ENCODE results near the gene ATOH1. TPM values are rescaled to one million over a fixed set of nuclear protein-coding genes. Genes with fewer than 3 reads are reported as not detected.

The ATOH1 gene
- total and polyA plus RNA-seq, 2 experiments from 2014 or later = 0.24 to 0.69 TPM

DNA sequence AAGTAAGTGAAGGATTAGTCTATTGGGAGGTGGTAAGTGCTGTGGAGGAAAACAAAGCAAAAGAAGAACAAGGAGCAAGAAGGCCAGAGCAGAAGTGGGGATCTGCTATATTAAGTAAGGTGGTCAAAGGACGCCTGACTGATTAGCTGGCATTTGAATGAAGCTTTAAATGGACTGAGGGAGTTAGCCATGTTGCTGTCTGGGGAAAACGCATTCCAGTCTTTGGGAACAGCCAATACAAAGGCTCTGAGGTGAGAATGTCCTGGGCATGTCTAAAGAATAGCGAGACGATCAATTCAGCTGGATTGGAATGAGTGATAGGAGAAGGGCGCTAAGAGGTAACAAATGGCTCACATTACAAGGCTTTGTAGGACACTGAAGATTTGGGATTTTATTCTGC lies 48.5 kb upstream of the ATOH1 start:
- H3K4me1 Mint-ChIP-seq = peaks cover 16% of the 10 kb centered on the region
- H3K27me3 ChIP-seq (ENCODE audit: insufficient read depth) = no peaks in the 10 kb centered on the region
- no peak overlapping the region for H3K4me3 Mint-ChIP-seq
- DNase-seq (ENCODE audit: low spot score) (peak; percentile 24), ATAC-seq (no peak; the same call in 2 of the 3 replicates)
- H3K4me2 ChIP-seq = no peak overlapping the region
- no peaks in the 10 kb centered on the region for H3K36me3 Mint-ChIP-seq (ENCODE audit: low read depth)
- H3K79me2 ChIP-seq (replicated peaks; ENCODE audit: insufficient read depth) = no peaks in the 10 kb centered on the region
- no peak overlapping the region for H3K27ac ChIP-seq (ENCODE audit: low read depth)
- peaks cover 6% of the 10 kb centered on the region for H3K27me3 Mint-ChIP-seq (ENCODE audit: insufficient read depth, low read depth, poor library complexity)
- H4K20me1 ChIP-seq (replicated peaks; ENCODE audit: insufficient read depth) = no peaks in the 10 kb centered on the region
- peaks cover 17% of the 10 kb centered on the region for H3K4me1 ChIP-seq (ENCODE audit: insufficient read depth)
- TF ChIP-seq EZH2phosphoT487 (IDR thresholded peaks at IDR 0.05; ENCODE audit: unreplicated experiment) (no peak), EZH2 (IDR thresholded peaks at IDR 0.05; ENCODE audit: low read depth, unreplicated experiment) (no peak), JUNB (IDR thresholded peaks at IDR 0.05; ENCODE audit: unreplicated experiment) (no peak), STAT1 (IDR thresholded peaks at IDR 0.05; ENCODE audit: unreplicated experiment) (no peak), ZNF114 (CRISPR knock-in tag; IDR thresholded peaks at IDR 0.05) (no peak)
- H3K4me3 ChIP-seq = no peak overlapping the region
- H3K36me3 ChIP-seq (ENCODE audit: insufficient read depth) = no peaks in the 10 kb centered on the region
- no peaks in the 10 kb centered on the region for H3K9me3 Mint-ChIP-seq
- H3K9me2 ChIP-seq (ENCODE audit: insufficient read depth) = no peaks in the 10 kb centered on the region
- no peaks in the 10 kb centered on the region for H3F3A ChIP-seq (replicated peaks; ENCODE audit: low read depth)
- H2AFZ ChIP-seq = no peak overlapping the region
- H3K27ac Mint-ChIP-seq = no peak overlapping the region

DNA sequence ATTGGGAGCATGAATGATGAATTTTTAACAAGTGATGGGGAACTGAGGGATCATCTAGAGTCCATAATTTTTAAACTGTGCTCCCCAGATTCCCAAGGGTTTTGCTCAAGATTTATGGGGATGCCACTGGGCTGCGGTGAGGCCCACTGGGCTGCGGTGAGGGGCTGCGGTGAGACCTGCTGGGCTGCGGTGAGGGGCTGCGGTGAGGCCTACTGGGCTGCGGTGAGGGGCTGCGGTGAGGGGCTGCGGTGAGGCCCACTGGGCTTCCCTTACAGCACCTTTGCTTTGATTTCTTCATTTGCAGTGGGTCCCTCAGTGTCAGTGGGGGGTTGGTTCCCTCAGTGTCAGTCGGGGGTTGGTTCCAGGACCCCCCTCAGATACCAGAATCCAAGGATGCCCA lies 47.4 kb upstream of the ATOH1 start:
- H3K4me1 ChIP-seq (ENCODE audit: insufficient read depth) = peaks cover 23% of the 10 kb centered on the region
- H3K4me2 ChIP-seq = no peak overlapping the region
- no peaks in the 10 kb centered on the region for H3K9me3 Mint-ChIP-seq
- H2AFZ ChIP-seq = no peak overlapping the region
- H3K79me2 ChIP-seq (replicated peaks; ENCODE audit: insufficient read depth) = no peaks in the 10 kb centered on the region
- ATAC-seq (no peak), DNase-seq (ENCODE audit: low spot score) (no peak)
- H3K27me3 Mint-ChIP-seq (ENCODE audit: insufficient read depth, low read depth, poor library complexity) = peaks cover 6% of the 10 kb centered on the region
- no peaks in the 10 kb centered on the region for H3K36me3 ChIP-seq (ENCODE audit: insufficient read depth)
- no peaks in the 10 kb centered on the region for H3K27me3 ChIP-seq (ENCODE audit: insufficient read depth)
- no peak overlapping the region for H3K4me3 Mint-ChIP-seq
- 0 out of 2 replicates have a peak, but pooled peaks cover 4% of the 10 kb centered on the region for H3K9me2 ChIP-seq (ENCODE audit: insufficient read depth)
- H4K20me1 ChIP-seq (replicated peaks; ENCODE audit: insufficient read depth) = no peaks in the 10 kb centered on the region
- no peak overlapping the region for H3K27ac Mint-ChIP-seq
- H3F3A ChIP-seq (replicated peaks; ENCODE audit: low read depth) = no peaks in the 10 kb centered on the region
- H3K27ac ChIP-seq (ENCODE audit: low read depth) = no peak overlapping the region
- no peak overlapping the region for H3K4me3 ChIP-seq
- peaks cover 16% of the 10 kb centered on the region for H3K4me1 Mint-ChIP-seq
- H3K36me3 Mint-ChIP-seq (ENCODE audit: low read depth) = no peaks in the 10 kb centered on the region
- TF ChIP-seq EZH2phosphoT487 (IDR thresholded peaks at IDR 0.05; ENCODE audit: unreplicated experiment) (no peak), ZNF462 (CRISPR knock-in tag; IDR thresholded peaks at IDR 0.05) (no peak), POLR2AphosphoS5 (IDR thresholded peaks at IDR 0.05; ENCODE audit: low read depth) (no peak), ZNF114 (CRISPR knock-in tag; IDR thresholded peaks at IDR 0.05) (no peak), EZH2 (IDR thresholded peaks at IDR 0.05; ENCODE audit: low read depth, unreplicated experiment) (no peak), ZNF331 (CRISPR knock-in tag; IDR thresholded peaks at IDR 0.05; ENCODE audit: low read depth) (no peak), JUNB (IDR thresholded peaks at IDR 0.05; ENCODE audit: unreplicated experiment) (no peak), CREB1 (CRISPR knock-in tag; IDR thresholded peaks at IDR 0.05; ENCODE audit: low read depth) (no peak)
- TF ChIP-seq, protein P1, sequence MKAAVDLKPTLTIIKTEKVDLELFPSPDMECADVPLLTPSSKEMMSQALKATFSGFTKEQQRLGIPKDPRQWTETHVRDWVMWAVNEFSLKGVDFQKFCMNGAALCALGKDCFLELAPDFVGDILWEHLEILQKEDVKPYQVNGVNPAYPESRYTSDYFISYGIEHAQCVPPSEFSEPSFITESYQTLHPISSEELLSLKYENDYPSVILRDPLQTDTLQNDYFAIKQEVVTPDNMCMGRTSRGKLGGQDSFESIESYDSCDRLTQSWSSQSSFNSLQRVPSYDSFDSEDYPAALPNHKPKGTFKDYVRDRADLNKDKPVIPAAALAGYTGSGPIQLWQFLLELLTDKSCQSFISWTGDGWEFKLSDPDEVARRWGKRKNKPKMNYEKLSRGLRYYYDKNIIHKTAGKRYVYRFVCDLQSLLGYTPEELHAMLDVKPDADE (IDR thresholded peaks at IDR 0.05) = no peak
- TF ChIP-seq, protein P2, sequence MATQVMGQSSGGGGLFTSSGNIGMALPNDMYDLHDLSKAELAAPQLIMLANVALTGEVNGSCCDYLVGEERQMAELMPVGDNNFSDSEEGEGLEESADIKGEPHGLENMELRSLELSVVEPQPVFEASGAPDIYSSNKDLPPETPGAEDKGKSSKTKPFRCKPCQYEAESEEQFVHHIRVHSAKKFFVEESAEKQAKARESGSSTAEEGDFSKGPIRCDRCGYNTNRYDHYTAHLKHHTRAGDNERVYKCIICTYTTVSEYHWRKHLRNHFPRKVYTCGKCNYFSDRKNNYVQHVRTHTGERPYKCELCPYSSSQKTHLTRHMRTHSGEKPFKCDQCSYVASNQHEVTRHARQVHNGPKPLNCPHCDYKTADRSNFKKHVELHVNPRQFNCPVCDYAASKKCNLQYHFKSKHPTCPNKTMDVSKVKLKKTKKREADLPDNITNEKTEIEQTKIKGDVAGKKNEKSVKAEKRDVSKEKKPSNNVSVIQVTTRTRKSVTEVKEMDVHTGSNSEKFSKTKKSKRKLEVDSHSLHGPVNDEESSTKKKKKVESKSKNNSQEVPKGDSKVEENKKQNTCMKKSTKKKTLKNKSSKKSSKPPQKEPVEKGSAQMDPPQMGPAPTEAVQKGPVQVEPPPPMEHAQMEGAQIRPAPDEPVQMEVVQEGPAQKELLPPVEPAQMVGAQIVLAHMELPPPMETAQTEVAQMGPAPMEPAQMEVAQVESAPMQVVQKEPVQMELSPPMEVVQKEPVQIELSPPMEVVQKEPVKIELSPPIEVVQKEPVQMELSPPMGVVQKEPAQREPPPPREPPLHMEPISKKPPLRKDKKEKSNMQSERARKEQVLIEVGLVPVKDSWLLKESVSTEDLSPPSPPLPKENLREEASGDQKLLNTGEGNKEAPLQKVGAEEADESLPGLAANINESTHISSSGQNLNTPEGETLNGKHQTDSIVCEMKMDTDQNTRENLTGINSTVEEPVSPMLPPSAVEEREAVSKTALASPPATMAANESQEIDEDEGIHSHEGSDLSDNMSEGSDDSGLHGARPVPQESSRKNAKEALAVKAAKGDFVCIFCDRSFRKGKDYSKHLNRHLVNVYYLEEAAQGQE (IDR thresholded peaks at IDR 0.05; ENCODE audit: unreplicated experiment) = no peak
